Measurements from ENCODE around the gene UACA. TPM values are rescaled to one million over a fixed set of nuclear protein-coding genes. Genes with fewer than 3 reads are reported as not detected.

UACA gene
- total RNA-seq, 1 donor from 2014 or later: 5.2 TPM

GRCh38 chr15:70647396-70647795 is 116.0 kb downstream of the UACA start:
- Mint-ChIP-seq H3K27me3 (ENCODE audit: unreplicated experiment) (no peaks in the 10 kb centered on the region), H3K4me1 (ENCODE audit: low read depth, unreplicated experiment) (peaks cover 4% of the 10 kb centered on the region), H3K9me3 (ENCODE audit: unreplicated experiment) (no peaks in the 10 kb centered on the region), H3K27ac (ENCODE audit: unreplicated experiment) (no peak overlapping the region), H3K4me3 (ENCODE audit: unreplicated experiment) (no peak overlapping the region), H3K36me3 (ENCODE audit: unreplicated experiment) (no peaks in the 10 kb centered on the region)
- no peak for DNase-seq
- TF ChIP-seq CTCF (IDR thresholded peaks at IDR 0.05; ENCODE audit: partially characterized antibody, unreplicated experiment): no peak

- no peak for TF ChIP-seq CTCF (IDR thresholded peaks at IDR 0.05; ENCODE audit: partially characterized antibody, unreplicated experiment)
- H3K27ac Mint-ChIP-seq (ENCODE audit: unreplicated experiment): no peak overlapping the region
- H3K4me3 Mint-ChIP-seq (ENCODE audit: unreplicated experiment): no peak overlapping the region
- no peaks in the 10 kb centered on the region for H3K36me3 Mint-ChIP-seq (ENCODE audit: unreplicated experiment)
- no peak for DNase-seq
- H3K27me3 Mint-ChIP-seq (ENCODE audit: unreplicated experiment): no peaks in the 10 kb centered on the region
- H3K4me1 Mint-ChIP-seq (ENCODE audit: low read depth, unreplicated experiment): peaks cover 4% of the 10 kb centered on the region
- H3K9me3 Mint-ChIP-seq (ENCODE audit: unreplicated experiment): no peaks in the 10 kb centered on the region
Observed at GRCh38 chr15:70646169-70646568, 117.2 kb downstream of the UACA start.

GRCh38 chr15:70643783-70644125 is 119.6 kb downstream of the UACA start:
- H3K27me3 Mint-ChIP-seq (ENCODE audit: unreplicated experiment): no peaks in the 10 kb centered on the region

GRCh38 chr15:70643106-70643782 is 120.1 kb downstream of the UACA start:
- Mint-ChIP-seq H3K27me3 (ENCODE audit: unreplicated experiment) (no peaks in the 10 kb centered on the region), H3K9me3 (ENCODE audit: unreplicated experiment) (no peaks in the 10 kb centered on the region), H3K36me3 (ENCODE audit: unreplicated experiment) (no peaks in the 10 kb centered on the region), H3K4me1 (ENCODE audit: low read depth, unreplicated experiment) (peaks cover 4% of the 10 kb centered on the region), H3K27ac (ENCODE audit: unreplicated experiment) (no peak overlapping the region), H3K4me3 (ENCODE audit: unreplicated experiment) (no peak overlapping the region)
- DNase-seq: no peak
- TF ChIP-seq CTCF (IDR thresholded peaks at IDR 0.05; ENCODE audit: partially characterized antibody, unreplicated experiment): no peak

More at GRCh38 chr15:70643783-70644125, 119.6 kb downstream of the UACA start:
- Mint-ChIP-seq H3K9me3 (ENCODE audit: unreplicated experiment) (no peaks in the 10 kb centered on the region), H3K4me3 (ENCODE audit: unreplicated experiment) (no peak overlapping the region), H3K4me1 (ENCODE audit: low read depth, unreplicated experiment) (peaks cover 4% of the 10 kb centered on the region), H3K27ac (ENCODE audit: unreplicated experiment) (no peak overlapping the region), H3K36me3 (ENCODE audit: unreplicated experiment) (no peaks in the 10 kb centered on the region)
- DNase-seq: no peak
- TF ChIP-seq CTCF (IDR thresholded peaks at IDR 0.05; ENCODE audit: partially characterized antibody, unreplicated experiment): no peak

GRCh38 chr15:70636540-70637165 is 126.7 kb downstream of the UACA start:
- TF ChIP-seq CTCF (IDR thresholded peaks at IDR 0.05; ENCODE audit: partially characterized antibody, unreplicated experiment): no peak
- Mint-ChIP-seq H3K27me3 (ENCODE audit: unreplicated experiment) (no peaks in the 10 kb centered on the region), H3K4me3 (ENCODE audit: unreplicated experiment) (no peak overlapping the region), H3K36me3 (ENCODE audit: unreplicated experiment) (no peaks in the 10 kb centered on the region), H3K4me1 (ENCODE audit: low read depth, unreplicated experiment) (peaks cover 3% of the 10 kb centered on the region), H3K27ac (ENCODE audit: unreplicated experiment) (no peak overlapping the region), H3K9me3 (ENCODE audit: unreplicated experiment) (no peaks in the 10 kb centered on the region)
- DNase-seq: no peak
